Esophagus mucosa (tissue), 1 donor: Measurements from ENCODE around the gene SNAP29. TPM values are rescaled to one million over a fixed set of nuclear protein-coding genes. Genes with fewer than 3 reads are reported as not detected.
"Not testable (repeated sequence)": the region's sequence is repeated elsewhere in the genome, so short reads cannot be mapped to it uniquely, and the experiment has no call there.

Experiments
- ATAC-seq: fragments of 200-7000 bp; cut with Tn5 transposase; one replicate; pipeline ENCODE4 v1.9.1; 2020
- total RNA-seq: library from RNA; stranded (reverse); gene quantifications from one replicate; pipeline ENCODE4 v1.2.4, GENCODE V29; 2023
- donor health status: DM: yes; HTN: yes; CAD: no.

SNAP29 gene
- total RNA-seq, 1 donor from 2014 or later: 24.0 TPM

- peak; percentile 61 for ATAC-seq
Observed at GRCh38 chr22:20867179-20868024, 8.6 kb downstream of the SNAP29 start.

- ATAC-seq: no peak
Observed at GRCh38 chr22:20868025-20868962, 9.5 kb downstream of the SNAP29 start.

DNA sequence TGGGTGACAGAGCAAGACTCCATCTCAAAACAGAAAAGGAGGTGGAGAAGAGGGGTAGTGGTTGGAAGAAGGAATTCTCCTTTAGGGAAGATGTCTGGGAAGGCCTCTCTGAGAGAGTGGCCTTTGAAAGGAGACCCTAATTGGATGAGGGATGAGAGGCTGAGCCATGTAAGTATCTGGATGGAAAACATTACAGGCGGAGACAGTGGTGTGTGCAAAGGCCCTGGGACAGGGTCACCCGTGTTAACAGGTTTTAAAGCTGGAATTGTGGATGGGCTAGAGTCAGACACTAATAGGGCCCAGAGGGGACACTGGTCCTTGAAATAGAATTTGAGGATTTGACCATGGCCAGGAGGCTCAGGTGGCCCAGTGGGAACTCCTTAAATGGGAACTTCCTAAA lies 10.4 kb downstream of the SNAP29 start:
- ATAC-seq: no peak

DNA sequence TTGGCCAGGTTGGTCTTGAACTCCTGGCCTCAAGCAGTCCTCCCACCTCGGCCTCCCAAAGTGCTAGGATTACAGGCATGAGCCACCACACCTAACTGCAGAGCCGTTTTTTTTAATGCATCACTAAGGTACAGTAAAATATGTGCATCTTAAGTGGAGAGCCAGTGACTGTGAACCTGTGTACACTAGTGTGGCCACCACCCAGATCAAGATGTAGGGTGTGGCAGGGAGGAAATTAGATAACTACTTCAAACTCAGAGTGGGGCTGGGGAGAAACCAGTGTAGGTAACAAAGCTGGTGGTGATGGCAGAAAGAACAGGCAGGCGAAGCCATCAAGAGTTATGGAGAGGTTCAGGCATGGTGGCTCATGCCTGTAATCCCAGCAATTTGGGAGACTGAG lies 14.4 kb downstream of the SNAP29 start:
- ATAC-seq: no peak

DNA sequence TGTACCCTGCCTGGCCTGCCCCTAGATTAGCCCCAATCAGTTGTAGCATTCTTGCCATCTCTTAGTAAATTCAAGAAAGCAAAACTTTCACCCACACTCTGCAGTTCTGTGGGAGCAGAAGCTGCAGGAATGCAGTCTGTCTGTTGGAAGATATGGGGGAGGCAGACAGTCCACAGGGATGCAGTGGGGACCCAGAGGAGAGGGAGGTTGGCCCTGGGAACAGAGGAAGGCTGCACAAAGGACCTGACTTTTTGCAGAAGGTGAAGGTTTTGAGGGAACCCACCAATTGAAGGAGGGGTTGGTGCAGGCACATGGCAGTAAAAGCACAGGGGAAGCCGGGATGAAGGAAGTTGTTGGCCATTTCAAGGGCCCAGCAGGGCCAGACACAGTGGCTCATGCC lies 16.5 kb downstream of the SNAP29 start:
- ATAC-seq: no peak

DNA sequence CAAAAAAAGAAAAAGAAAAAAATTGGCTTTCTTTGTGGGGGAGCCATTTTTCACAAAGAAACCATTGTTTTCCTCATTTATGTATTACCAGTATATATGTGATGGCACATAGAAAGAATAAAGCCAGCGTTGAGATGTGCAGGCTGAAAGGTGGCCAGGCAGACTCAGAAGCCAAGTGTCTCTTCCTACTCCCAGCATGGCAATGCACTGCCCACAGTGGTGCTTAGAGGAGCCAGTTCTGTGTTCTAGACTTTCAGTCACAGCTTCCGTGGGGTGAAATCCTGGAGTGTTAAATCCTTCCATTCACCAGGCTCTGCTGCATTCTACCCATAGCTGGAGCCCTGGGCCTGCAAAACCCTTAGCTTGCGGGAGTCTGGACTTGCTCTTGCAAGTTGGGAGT lies 18.9 kb downstream of the SNAP29 start:
- ATAC-seq: no peak

DNA sequence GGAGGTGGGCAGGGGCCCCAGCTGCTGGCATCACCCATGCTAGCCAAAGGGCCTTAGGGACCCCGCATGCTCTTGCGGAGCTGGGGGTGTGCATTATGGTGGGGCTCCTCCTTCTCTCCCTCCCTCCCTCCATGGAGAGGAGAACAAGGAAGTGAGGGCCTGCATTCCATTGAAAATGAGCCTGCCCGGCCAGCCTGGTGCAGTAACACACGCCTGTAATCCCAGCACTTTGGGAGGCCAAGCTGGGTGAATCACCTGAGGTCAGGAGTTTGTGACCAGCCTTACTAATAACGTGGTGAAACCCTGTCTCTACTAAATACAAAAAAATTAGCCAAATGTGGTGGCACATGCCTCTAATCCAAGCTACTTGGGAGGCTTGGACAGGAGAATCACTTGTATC lies 22.4 kb downstream of the SNAP29 start:
- peak; percentile 48 for ATAC-seq

DNA sequence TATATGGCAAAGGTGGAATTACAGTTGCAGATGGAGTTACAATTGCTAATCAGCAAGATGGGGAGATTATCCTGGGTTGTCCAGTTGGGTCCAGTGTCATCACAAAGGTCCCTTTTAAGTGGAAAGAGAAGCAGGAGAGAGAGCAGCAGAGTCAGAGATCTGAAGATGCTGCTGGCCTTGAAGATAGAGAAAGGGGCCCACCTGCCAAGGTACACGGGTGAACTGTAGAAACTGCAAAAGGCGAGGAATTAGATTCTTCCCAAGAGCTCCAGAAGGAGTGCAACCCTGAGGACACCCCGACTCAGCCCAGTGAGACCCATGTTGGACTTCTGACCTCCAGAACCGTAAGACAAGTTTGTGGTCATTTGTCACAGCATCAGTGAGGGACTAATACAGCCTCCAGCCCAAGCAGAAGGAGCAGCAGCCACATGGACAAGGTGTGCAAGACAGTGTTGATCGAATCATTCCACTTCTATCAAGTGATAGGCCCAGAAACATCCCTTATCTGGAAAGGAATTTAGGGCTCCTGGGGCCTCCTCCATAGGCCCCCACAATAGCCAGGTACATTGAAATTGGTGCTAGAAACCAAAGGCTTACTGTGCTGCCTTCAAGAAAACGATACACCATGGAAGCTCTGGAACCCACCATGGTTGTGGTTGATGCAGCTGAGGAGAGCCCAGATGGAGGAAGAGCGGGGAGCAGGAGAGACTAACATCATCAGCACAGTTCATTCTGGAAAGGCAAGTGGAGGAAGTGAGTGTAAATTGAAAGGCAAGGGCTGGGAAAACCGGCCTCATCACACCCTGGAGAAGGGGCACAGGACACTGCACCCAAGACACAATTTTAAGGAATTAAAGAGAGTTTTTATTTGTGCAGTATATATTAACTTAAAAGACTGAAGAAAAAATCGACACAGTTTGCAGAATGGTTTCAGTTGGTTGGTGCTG lies 23.3 kb downstream of the SNAP29 start:
- no peak for ATAC-seq

- no peak for ATAC-seq
Observed at GRCh38 chr22:20882855-20883254, 24.0 kb downstream of the SNAP29 start.

- ATAC-seq: no peak
Observed at GRCh38 chr22:20884454-20884853, 25.6 kb downstream of the SNAP29 start.

GRCh38 chr22:20885017-20885556 lies 26.3 kb downstream of the SNAP29 start:
- ATAC-seq: no peak

GRCh38 chr22:20885557-20886323 lies 26.9 kb downstream of the SNAP29 start:
- ATAC-seq: peak; percentile 89

GRCh38 chr22:20887375-20887774 lies 28.6 kb downstream of the SNAP29 start:
- no peak for ATAC-seq

GRCh38 chr22:20889025-20889704 lies 30.4 kb downstream of the SNAP29 start:
- ATAC-seq: no peak

DNA sequence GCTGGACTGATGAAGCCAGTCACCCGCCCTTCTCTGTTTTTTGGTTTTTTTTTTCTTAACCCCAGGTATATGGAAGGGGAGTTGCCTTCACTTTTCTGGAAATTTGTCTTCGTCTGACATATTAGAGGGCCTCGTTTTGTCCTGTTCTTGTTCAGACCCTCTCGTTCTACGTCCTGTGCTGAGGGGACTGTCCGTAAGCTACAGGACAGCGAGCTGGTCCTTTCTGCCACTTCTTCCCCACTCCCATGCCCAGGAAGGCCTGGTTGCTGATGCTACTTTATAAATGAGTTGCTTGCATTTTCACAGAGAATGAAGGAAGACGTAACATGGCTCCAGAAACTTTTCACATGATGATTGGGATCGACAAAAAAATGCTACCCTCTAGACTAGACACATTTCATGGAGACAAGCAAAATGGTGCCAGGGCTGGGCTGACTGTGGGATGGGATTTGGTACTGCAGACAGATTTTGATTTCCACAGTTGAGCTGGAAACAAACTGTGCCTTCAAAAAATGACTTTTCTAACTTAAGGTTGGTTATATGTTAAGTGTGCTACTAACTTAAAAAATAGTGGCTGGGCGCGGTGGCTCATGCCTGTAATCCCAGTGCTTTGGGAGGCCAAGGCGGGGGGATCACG lies 31.2 kb downstream of the SNAP29 start:
- no peak for ATAC-seq

GRCh38 chr22:20890975-20891374 lies 32.2 kb downstream of the SNAP29 start:
- ATAC-seq: no peak

DNA sequence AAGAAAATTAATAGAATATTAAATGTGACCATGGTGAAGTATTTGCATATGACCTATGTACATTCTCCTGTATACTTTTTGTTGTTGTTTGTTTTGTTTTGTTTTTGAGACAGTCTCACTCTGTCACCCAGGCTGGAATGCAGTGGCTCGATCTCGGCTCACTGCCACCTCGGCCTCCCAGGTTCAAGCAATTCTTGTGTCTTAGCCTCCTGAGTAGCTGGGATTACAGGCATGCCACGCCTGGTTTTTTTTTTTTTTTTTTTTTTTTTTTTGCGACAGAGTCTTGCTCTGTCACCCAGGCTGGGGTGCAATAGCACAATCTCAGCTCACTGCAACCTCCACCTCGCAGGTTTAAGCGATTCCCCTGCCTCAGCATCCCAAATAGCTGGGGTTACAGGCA lies 38.9 kb downstream of the SNAP29 start:
- ATAC-seq: not testable (repeated sequence)

DNA sequence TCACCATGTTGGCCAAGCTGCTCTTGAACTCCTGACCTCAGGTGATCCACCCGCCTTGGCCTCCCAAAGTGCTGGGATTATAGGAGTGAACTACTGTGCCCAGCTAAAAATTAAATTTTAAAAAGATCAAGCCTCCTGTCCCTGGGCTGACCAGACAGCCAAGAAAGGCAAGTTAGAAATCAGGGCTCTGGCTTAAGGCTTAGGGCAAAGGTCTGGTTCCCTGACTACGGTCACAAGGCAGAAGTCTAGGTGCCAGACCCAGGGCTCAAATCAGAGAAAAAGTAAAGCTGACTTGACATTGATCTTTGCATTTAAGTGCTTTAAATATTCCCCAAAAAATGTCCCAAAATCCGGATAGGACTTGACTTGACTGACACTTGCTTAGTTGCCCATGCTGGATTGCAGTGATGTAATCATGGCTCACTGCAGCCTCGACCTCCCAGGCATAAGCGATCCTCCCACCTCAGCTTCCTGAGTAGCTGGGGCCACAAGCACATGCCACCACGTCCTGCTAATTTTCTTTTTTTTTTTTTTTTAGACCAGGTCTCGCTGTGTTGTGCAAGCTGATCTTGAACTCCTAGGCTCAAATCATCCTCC lies 41.1 kb downstream of the SNAP29 start:
- ATAC-seq: no peak
